ACHN (cell line): ENCODE measurements around the gene ENOX1.

Experiments used
- DNase-seq: peaks from one replicate; pipeline ENCODE4 v3.0.0-alpha.2; 2015
- in situ Hi-C: cut with HindIII; loops from 2 replicates; pipeline ENCODE4 v1.10.0; 2017; ENCODE audit warnings: low sequenced_read_pairs, low pct_ligation_motif_present, low pct_unique_long_range_greater_than_20kb

ENOX1 gene

GRCh38 chr13:43528992-43529391, 257.8 kb downstream of the ENOX1 start:
- no peak for DNase-seq
- in situ Hi-C loops = no loop called here

- in situ Hi-C loops = no loop called here
- DNase-seq = no peak
Measured at GRCh38 chr13:43522788-43523187, 264.0 kb downstream of the ENOX1 start.

- in situ Hi-C loops = no loop called here
- DNase-seq = no peak
Measured at GRCh38 chr13:43520351-43520750, 266.4 kb downstream of the ENOX1 start.

GRCh38 chr13:43518833-43519232, 267.9 kb downstream of the ENOX1 start:
- in situ Hi-C loops = no loop called here
- DNase-seq = no peak

GRCh38 chr13:43516401-43516833, 270.4 kb downstream of the ENOX1 start:
- DNase-seq = no peak
- in situ Hi-C loops = no loop called here

GRCh38 chr13:43515531-43515930, 271.2 kb downstream of the ENOX1 start:
- in situ Hi-C loops = no loop called here
- DNase-seq = no peak

- in situ Hi-C loops = no loop called here
- no peak for DNase-seq
Measured at GRCh38 chr13:43514311-43514710, 272.5 kb downstream of the ENOX1 start.

GRCh38 chr13:43512221-43512620, 274.6 kb downstream of the ENOX1 start:
- in situ Hi-C loops = no loop called here
- DNase-seq = no peak

- in situ Hi-C loops = no loop called here
Measured at GRCh38 chr13:43510956-43511901, 275.5 kb downstream of the ENOX1 start.

GRCh38 chr13:43495732-43496131, 291.0 kb downstream of the ENOX1 start:
- no peak for DNase-seq
- in situ Hi-C loops = no loop called here

More at GRCh38 chr13:43510956-43511901, 275.5 kb downstream of the ENOX1 start:
- DNase-seq = no peak

GRCh38 chr13:43494206-43494605, 292.6 kb downstream of the ENOX1 start:
- no peak for DNase-seq
- in situ Hi-C loops = no loop called here

GRCh38 chr13:43493496-43494000, 293.2 kb downstream of the ENOX1 start:
- in situ Hi-C loops = no loop called here
- DNase-seq = no peak

GRCh38 chr13:43492745-43493144, 294.0 kb downstream of the ENOX1 start:
- DNase-seq = no peak

GRCh38 chr13:43492311-43492710, 294.5 kb downstream of the ENOX1 start:
- no peak for DNase-seq
- in situ Hi-C loops = no loop called here

More at GRCh38 chr13:43492745-43493144, 294.0 kb downstream of the ENOX1 start:
- in situ Hi-C loops = no loop called here

GRCh38 chr13:43489233-43489632, 297.5 kb downstream of the ENOX1 start:
- DNase-seq = no peak
- in situ Hi-C loops = no loop called here

GRCh38 chr13:43487885-43488284, 298.9 kb downstream of the ENOX1 start:
- in situ Hi-C loops = no loop called here
- DNase-seq = no peak

- no peak for DNase-seq
- in situ Hi-C loops = no loop called here
Measured at GRCh38 chr13:43487461-43487860, 299.3 kb downstream of the ENOX1 start.

- no peak for DNase-seq
- in situ Hi-C loops = no loop called here
Measured at GRCh38 chr13:43484432-43485225, 302.1 kb downstream of the ENOX1 start.

GRCh38 chr13:43483930-43484329, 302.8 kb downstream of the ENOX1 start:
- DNase-seq = no peak
- in situ Hi-C loops = no loop called here
